ENCODE measurements around the gene NAA38. TPM values are rescaled to one million over a fixed set of nuclear protein-coding genes. Genes with fewer than 3 reads are reported as not detected.

Gene NAA38
- total RNA-seq, 1 experiment from 2014 or later = 46.3 TPM

DNA sequence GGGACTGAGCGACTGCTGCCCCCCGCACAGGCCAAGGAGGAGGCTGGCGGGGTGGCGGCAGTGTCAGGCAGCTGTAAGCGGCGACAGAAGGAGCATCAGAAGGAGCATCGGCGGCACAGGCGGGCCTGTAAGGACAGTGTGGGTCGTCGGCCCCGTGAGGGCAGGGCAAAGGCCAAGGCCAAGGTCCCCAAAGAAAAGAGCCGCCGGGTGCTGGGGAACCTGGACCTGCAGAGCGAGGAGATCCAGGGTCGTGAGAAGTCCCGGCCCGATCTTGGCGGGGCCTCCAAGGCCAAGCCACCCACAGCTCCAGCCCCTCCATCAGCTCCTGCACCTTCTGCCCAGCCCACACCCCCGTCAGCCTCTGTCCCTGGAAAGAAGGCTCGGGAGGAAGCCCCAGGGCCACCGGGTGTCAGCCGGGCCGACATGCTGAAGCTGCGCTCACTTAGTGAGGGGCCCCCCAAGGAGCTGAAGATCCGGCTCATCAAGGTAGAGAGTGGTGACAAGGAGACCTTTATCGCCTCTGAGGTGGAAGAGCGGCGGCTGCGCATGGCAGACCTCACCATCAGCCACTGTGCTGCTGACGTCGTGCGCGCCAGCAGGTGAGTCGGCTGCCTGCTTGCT lies 8.1 kb downstream of the NAA38 start:
- Mint-ChIP-seq H3K4me1 (peaks cover 27% of the 10 kb centered on the region), H3K27me3 (ENCODE audit: low read depth) (peaks cover 35% of the 10 kb centered on the region), H3K4me3 (no peak overlapping the region), H3K9me3 (no peaks in the 10 kb centered on the region), H3K36me3 (no peaks in the 10 kb centered on the region), H3K27ac (no peak overlapping the region)
- ATAC-seq (no peak), DNase-seq (ENCODE audit: low spot score) (no peak)
- TF ChIP-seq FOXP1 (CRISPR knock-in tag; IDR thresholded peaks at IDR 0.05; ENCODE audit: borderline replicate concordance) (no peak), AR (CRISPR knock-in tag; IDR thresholded peaks at IDR 0.05) (no peak), CDX4 (CRISPR knock-in tag; IDR thresholded peaks at IDR 0.05; ENCODE audit: borderline replicate concordance) (no peak), HMGA2 (CRISPR knock-in tag; IDR thresholded peaks at IDR 0.05) (no peak), IRF1 (CRISPR knock-in tag; IDR thresholded peaks at IDR 0.05) (no peak), TP53 (CRISPR knock-in tag; IDR thresholded peaks at IDR 0.05) (no peak), ARID4B (CRISPR knock-in tag; IDR thresholded peaks at IDR 0.05; ENCODE audit: borderline replicate concordance) (no peak), SMAD4 (CRISPR knock-in tag; IDR thresholded peaks at IDR 0.05) (no peak), GRHL2 (CRISPR knock-in tag; IDR thresholded peaks at IDR 0.05; ENCODE audit: insufficient replicate concordance, severe bottlenecking) (no peak), ZNF219 (CRISPR knock-in tag; IDR thresholded peaks at IDR 0.05; ENCODE audit: borderline replicate concordance) (no peak)
- TF ChIP-seq, protein P1, sequence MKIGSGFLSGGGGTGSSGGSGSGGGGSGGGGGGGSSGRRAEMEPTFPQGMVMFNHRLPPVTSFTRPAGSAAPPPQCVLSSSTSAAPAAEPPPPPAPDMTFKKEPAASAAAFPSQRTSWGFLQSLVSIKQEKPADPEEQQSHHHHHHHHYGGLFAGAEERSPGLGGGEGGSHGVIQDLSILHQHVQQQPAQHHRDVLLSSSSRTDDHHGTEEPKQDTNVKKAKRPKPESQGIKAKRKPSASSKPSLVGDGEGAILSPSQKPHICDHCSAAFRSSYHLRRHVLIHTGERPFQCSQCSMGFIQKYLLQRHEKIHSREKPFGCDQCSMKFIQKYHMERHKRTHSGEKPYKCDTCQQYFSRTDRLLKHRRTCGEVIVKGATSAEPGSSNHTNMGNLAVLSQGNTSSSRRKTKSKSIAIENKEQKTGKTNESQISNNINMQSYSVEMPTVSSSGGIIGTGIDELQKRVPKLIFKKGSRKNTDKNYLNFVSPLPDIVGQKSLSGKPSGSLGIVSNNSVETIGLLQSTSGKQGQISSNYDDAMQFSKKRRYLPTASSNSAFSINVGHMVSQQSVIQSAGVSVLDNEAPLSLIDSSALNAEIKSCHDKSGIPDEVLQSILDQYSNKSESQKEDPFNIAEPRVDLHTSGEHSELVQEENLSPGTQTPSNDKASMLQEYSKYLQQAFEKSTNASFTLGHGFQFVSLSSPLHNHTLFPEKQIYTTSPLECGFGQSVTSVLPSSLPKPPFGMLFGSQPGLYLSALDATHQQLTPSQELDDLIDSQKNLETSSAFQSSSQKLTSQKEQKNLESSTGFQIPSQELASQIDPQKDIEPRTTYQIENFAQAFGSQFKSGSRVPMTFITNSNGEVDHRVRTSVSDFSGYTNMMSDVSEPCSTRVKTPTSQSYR (CRISPR knock-in tag; IDR thresholded peaks at IDR 0.05) = no peak
- TF ChIP-seq, protein P2, sequence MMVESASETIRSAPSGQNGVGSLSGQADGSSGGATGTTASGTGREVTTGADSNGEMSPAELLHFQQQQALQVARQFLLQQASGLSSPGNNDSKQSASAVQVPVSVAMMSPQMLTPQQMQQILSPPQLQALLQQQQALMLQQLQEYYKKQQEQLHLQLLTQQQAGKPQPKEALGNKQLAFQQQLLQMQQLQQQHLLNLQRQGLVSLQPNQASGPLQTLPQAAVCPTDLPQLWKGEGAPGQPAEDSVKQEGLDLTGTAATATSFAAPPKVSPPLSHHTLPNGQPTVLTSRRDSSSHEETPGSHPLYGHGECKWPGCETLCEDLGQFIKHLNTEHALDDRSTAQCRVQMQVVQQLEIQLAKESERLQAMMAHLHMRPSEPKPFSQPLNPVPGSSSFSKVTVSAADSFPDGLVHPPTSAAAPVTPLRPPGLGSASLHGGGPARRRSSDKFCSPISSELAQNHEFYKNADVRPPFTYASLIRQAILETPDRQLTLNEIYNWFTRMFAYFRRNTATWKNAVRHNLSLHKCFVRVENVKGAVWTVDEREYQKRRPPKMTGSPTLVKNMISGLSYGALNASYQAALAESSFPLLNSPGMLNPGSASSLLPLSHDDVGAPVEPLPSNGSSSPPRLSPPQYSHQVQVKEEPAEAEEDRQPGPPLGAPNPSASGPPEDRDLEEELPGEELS (CRISPR knock-in tag; IDR thresholded peaks at IDR 0.05) = no peak
- CTCF ChIA-PET = interaction anchor here (0.7 kb wide), 1 partner anchor 49 kb away, joined by 3 read pairs; no protein-coding TSS in a partner anchor
- POLR2A ChIA-PET = no interaction called here

All from WTC11 (cell line).